Right kidney (tissue), 1 donor: ENCODE results near the gene GPATCH2.
"Not testable (repeated sequence)": the region's sequence is repeated elsewhere in the genome, so short reads cannot be mapped to it uniquely, and the experiment has no call there.

Experiments used
- DNase-seq: peaks from one replicate; pipeline ENCODE4 v3.0.0-alpha.2; 2016

The GPATCH2 gene

GRCh38 chr1:217437376-217437775 is 193.5 kb downstream of the GPATCH2 start:
- no peak for DNase-seq

- no peak for DNase-seq
These were observed 195.7 kb downstream of the GPATCH2 start for GRCh38 chr1:217435204-217435603.

- no peak for DNase-seq
These were observed 197.2 kb downstream of the GPATCH2 start for GRCh38 chr1:217433664-217434063.

GRCh38 chr1:217432339-217432738 is 198.6 kb downstream of the GPATCH2 start:
- no peak for DNase-seq

GRCh38 chr1:217431395-217431794 is 199.5 kb downstream of the GPATCH2 start:
- DNase-seq, result no peak

GRCh38 chr1:217425422-217425821 is 205.5 kb downstream of the GPATCH2 start:
- DNase-seq, result no peak

GRCh38 chr1:217419194-217419551 is 211.7 kb downstream of the GPATCH2 start:
- DNase-seq, result no peak

GRCh38 chr1:217418269-217419193 is 212.4 kb downstream of the GPATCH2 start:
- no peak for DNase-seq

- no peak for DNase-seq
These were observed 213.5 kb downstream of the GPATCH2 start for GRCh38 chr1:217417363-217417762.

GRCh38 chr1:217407534-217408001 is 223.3 kb downstream of the GPATCH2 start:
- no peak for DNase-seq

- DNase-seq, result peak; percentile 39
These were observed 227.7 kb downstream of the GPATCH2 start for GRCh38 chr1:217403026-217403720.

- DNase-seq, result no peak
These were observed 228.6 kb downstream of the GPATCH2 start for GRCh38 chr1:217402301-217402700.

- no peak for DNase-seq
These were observed 237.0 kb downstream of the GPATCH2 start for GRCh38 chr1:217393896-217394295.

GRCh38 chr1:217392441-217392840 is 238.4 kb downstream of the GPATCH2 start:
- no peak for DNase-seq

GRCh38 chr1:217389895-217390294 is 241.0 kb downstream of the GPATCH2 start:
- DNase-seq, result no peak

GRCh38 chr1:217388522-217389065 is 242.3 kb downstream of the GPATCH2 start:
- no peak for DNase-seq

GRCh38 chr1:217381773-217382172 is 249.1 kb downstream of the GPATCH2 start:
- DNase-seq, result not testable (repeated sequence)

GRCh38 chr1:217379804-217380203 is 251.1 kb downstream of the GPATCH2 start:
- DNase-seq, result not testable (repeated sequence)

GRCh38 chr1:217379336-217379735 is 251.6 kb downstream of the GPATCH2 start:
- no peak for DNase-seq
